SHP77 (cell line): ENCODE results near the gene HK2.

Experiments
- DNase-seq, 2 experiments: peaks; one replicate each; lab custom pipeline; 2025; lab: John Stamatoyannopoulos, UW

The HK2 gene

GRCh38 chr2:74937221-74937880 is 103.4 kb downstream of the HK2 start:
- DNase-seq, result no peak

GRCh38 chr2:74938264-74938663 is 104.3 kb downstream of the HK2 start:
- no peak for DNase-seq

DNA sequence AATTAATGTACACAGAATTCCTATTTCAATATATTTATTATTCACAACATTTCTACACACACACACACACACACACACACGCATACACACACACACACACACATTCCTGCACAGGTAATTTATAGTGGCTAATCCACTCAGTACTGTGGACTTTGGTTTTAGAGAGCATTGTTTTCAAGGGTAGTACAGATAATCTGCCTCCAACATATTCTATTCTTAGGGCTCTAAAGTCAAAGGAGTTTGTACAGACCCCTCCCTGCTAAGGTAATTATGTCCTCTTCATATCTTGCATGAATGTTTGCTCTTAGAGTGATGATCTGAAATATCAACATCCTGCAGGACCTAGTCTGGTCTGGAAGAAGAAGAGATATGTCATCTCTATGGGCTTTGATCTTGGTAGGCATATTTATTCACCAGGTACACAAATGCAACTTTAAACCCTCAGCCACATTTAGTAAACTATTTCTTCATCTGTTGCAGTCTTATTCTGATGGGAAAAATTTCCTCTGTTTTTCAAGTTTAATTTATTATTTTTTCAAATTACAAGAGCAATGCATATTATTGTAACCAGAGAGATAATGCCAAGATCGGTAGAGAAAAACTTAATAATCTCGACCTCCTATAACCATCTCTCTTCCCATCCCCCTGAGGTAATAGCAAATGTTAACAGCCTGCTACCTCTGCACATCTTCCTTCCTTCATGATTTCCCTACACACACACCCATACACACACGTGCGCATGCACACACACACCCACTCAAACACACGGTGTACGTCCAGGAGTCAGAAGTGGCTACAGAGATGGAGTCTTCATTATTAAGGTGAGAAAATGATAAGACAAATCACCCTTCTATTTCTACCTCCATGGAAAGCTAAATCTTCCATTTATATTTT is 106.2 kb downstream of the HK2 start:
- DNase-seq, result no peak

- no peak for DNase-seq
Observed at GRCh38 chr2:74941284-74941683, 107.4 kb downstream of the HK2 start.

- no peak for DNase-seq
Observed at GRCh38 chr2:74942263-74942662, 108.3 kb downstream of the HK2 start.
